A673 (cell line): ENCODE measurements around the gene SIK2. TPM values are rescaled to one million over a fixed set of nuclear protein-coding genes. Genes with fewer than 3 reads are reported as not detected.
"Not testable (repeated sequence)": the region's sequence is repeated elsewhere in the genome, so short reads cannot be mapped to it uniquely, and the experiment has no call there.

Experiments used
- BruUV-seq: library from RNA; stranded (reverse); fragments of 400-500 nt; replicated peaks from 2 replicates; lab custom pipeline; 2021; lab: Mats Ljungman, UMichigan
- CTCF ChIA-PET: fragments of 300-600 bp; sonication (Branson Sonifier 250); formaldehyde crosslinking; loops from one replicate; lab custom pipeline; 2022; ENCODE audit warnings: antibody characterized with exemption; lab: Charles Lee
- POLR2A ChIA-PET: fragments of 300-600 bp; sonication (Branson Sonifier 250); formaldehyde crosslinking; loops from one replicate; lab custom pipeline; 2022; ENCODE audit warnings: antibody characterized with exemption; ENCODE audit not compliant: low non-redundant PET; lab: Charles Lee
- DNase-seq: peaks from one replicate; pipeline ENCODE4 v3.0.0-alpha.2; 2015; ENCODE audit warnings: low spot score
- H3K27ac ChIP-seq: fragments of 200-600 bp; sonication (generic); 2 replicates; pipeline ENCODE4 v1.5.1; 2016; ENCODE audit warnings: mixed run types, low read depth, mild to moderate bottlenecking, mixed read lengths, antibody characterized with exemption, low read length; ENCODE audit not compliant: poor library complexity, severe bottlenecking
- H3K27me3 ChIP-seq: fragments of 200-600 bp; sonication (generic); replicated peaks from 2 replicates; pipeline ENCODE4 v1.6.1; 2017; ENCODE audit warnings: mixed run types, low read depth, mild to moderate bottlenecking, mixed read lengths, antibody characterized with exemption, low read length; ENCODE audit not compliant: insufficient read depth, poor library complexity
- H3K36me3 ChIP-seq: fragments of 200-600 bp; sonication (generic); 2 replicates; pipeline ENCODE4 v1.6.1; 2016; ENCODE audit warnings: mixed run types, mild to moderate bottlenecking, mixed read lengths, antibody characterized with exemption, low read length; ENCODE audit not compliant: insufficient read depth, poor library complexity, severe bottlenecking
- H3K4me1 ChIP-seq: fragments of 200-600 bp; sonication (generic); 2 replicates; pipeline ENCODE4 v1.6.1; 2017; ENCODE audit warnings: mixed run types, mild to moderate bottlenecking, mixed read lengths, antibody characterized with exemption, low read length; ENCODE audit not compliant: insufficient read depth, poor library complexity, severe bottlenecking
- H3K4me3 ChIP-seq: fragments of 200-600 bp; sonication (generic); 2 replicates; pipeline ENCODE4 v1.5.1; 2016; ENCODE audit warnings: low read depth, mixed run types, mild to moderate bottlenecking, mixed read lengths, low read length; ENCODE audit not compliant: poor library complexity, severe bottlenecking
- H3K9me3 ChIP-seq: fragments of 200-600 bp; sonication (generic); 2 replicates; pipeline ENCODE4 v1.6.1; 2016; ENCODE audit warnings: mixed run types, low read depth, mild to moderate bottlenecking, mixed read lengths, antibody characterized with exemption, low read length; ENCODE audit not compliant: poor library complexity, severe bottlenecking
- EZH2 ChIP-seq: fragments of 200-600 bp; sonication (generic); IDR thresholded peaks from 2 replicates; pipeline ENCODE4 v1.6.1; 2017; ENCODE audit warnings: borderline replicate concordance, low read depth, mild to moderate bottlenecking, mixed read lengths, antibody characterized with exemption, low read length; ENCODE audit not compliant: poor library complexity, severe bottlenecking
- intact Hi-C: fragments of 100-400 bp; cut with micrococcal nuclease; formaldehyde crosslinking; loops from one replicate; pipeline ENCODE4 v1.10.0; 2022; ENCODE audit not compliant: unreplicated experiment
- total RNA-seq: library from RNA; stranded (reverse); gene quantifications from 2 replicates; pipeline ENCODE4 v1.2.3, GENCODE V29; 2021
- TF ChIP-seq, protein P1 (sequence below): fragments of 300-800, 200-600 bp; sonication (generic); conservative IDR thresholded peaks from 2 replicates; pipeline ENCODE4 v1.5.1; 2017; ENCODE audit warnings: low read depth, mild to moderate bottlenecking, antibody characterized with exemption, low read length, moderate library complexity, mixed read lengths

SIK2 gene
- total RNA-seq, 1 experiment from 2014 or later: 18.7 TPM

- intact Hi-C loops: no loop called here
- no peak for TF ChIP-seq EZH2
- TF ChIP-seq, protein P1, sequence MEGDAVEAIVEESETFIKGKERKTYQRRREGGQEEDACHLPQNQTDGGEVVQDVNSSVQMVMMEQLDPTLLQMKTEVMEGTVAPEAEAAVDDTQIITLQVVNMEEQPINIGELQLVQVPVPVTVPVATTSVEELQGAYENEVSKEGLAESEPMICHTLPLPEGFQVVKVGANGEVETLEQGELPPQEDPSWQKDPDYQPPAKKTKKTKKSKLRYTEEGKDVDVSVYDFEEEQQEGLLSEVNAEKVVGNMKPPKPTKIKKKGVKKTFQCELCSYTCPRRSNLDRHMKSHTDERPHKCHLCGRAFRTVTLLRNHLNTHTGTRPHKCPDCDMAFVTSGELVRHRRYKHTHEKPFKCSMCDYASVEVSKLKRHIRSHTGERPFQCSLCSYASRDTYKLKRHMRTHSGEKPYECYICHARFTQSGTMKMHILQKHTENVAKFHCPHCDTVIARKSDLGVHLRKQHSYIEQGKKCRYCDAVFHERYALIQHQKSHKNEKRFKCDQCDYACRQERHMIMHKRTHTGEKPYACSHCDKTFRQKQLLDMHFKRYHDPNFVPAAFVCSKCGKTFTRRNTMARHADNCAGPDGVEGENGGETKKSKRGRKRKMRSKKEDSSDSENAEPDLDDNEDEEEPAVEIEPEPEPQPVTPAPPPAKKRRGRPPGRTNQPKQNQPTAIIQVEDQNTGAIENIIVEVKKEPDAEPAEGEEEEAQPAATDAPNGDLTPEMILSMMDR: no peak
- CTCF ChIA-PET: no interaction called here
- no peak for DNase-seq
- no peak overlapping the region for H3K4me3 ChIP-seq
- no peaks in the 10 kb centered on the region for H3K36me3 ChIP-seq
- POLR2A ChIA-PET: interaction anchor here (0.6 kb wide), 1 partner anchor 121 kb away, joined by 3 read pairs; no protein-coding TSS in a partner anchor
- no peaks in the 10 kb centered on the region for H3K9me3 ChIP-seq
- BruUV-seq: no TSS peak
- H3K27ac ChIP-seq: no peak overlapping the region
- no peaks in the 10 kb centered on the region for H3K27me3 ChIP-seq
- peaks cover 15% of the 10 kb centered on the region for H3K4me1 ChIP-seq
Measured at GRCh38 chr11:111642542-111642941, 40.3 kb downstream of the SIK2 start.

DNA sequence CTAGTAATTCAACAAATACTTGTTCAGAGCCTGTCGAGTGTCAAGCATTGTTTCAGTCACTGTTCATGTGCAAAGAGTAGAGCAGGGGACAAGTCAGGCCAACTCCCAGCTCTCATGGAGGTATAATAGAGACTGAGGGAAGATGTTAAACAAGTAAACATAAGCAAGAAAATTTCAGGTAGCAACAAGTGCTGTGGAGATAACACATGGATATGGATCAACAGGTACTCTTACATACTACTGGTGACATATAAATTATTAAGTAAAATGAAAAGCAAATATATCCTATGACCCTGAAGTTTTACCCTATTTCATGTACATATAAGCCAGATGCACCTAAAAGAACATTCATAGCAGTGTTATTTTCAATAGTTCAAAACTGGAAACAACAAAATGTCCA lies 42.7 kb downstream of the SIK2 start:
- ChIA-PET CTCF (no interaction called here), POLR2A (no interaction called here)
- Histone ChIP-seq H3K27ac (no peak overlapping the region), H3K27me3 (no peaks in the 10 kb centered on the region), H3K9me3 (no peaks in the 10 kb centered on the region), H3K4me3 (no peak overlapping the region), H3K4me1 (peaks cover 14% of the 10 kb centered on the region), H3K36me3 (no peaks in the 10 kb centered on the region)
- BruUV-seq: no TSS peak
- DNase-seq: no peak
- TF ChIP-seq, protein P1: no peak
- TF ChIP-seq EZH2: no peak
- intact Hi-C loops: no loop called here

DNA sequence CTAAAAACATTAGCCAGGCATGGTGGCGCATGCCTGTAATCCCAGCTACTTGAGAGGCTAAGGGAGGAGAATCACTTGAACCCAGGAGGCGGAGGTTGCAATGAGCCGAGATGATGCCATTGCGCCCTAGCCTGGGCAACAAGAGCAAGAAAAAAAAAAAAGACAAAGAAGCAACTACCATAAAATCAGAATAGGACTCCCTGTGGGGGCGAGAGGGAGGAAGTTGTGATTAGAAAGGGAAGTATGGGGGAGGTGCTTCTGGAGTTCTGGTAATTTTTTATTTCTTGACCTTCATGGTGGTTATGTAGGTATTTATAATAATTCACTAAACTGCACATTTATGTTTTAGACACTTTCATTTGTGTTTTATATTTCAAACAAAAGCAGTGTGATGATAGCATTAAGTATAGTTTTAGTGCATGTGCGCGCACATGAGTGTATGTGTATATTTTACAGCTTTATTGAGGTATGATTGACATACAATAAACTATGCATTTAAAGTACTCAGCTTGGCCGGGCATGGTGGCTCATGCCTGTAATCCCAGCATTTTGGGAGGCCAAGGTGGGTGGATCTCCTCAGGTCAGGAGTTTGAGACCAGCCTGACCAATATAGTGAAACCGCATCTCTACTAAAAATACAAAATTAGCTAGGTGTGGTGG lies 43.5 kb downstream of the SIK2 start:
- CTCF ChIA-PET: interaction anchor here (0.6 kb wide), 2 partner anchors 27 to 129 kb away, joined by 3 read pairs; no protein-coding TSS in a partner anchor
- H3K27me3 ChIP-seq: no peaks in the 10 kb centered on the region
- peak; percentile 19 for DNase-seq
- POLR2A ChIA-PET: no interaction called here
- no peaks in the 10 kb centered on the region for H3K36me3 ChIP-seq
- BruUV-seq: no TSS peak
- H3K4me1 ChIP-seq: peaks cover 7% of the 10 kb centered on the region
- intact Hi-C loops: no loop called here
- H3K9me3 ChIP-seq: no peaks in the 10 kb centered on the region
- TF ChIP-seq, protein P1: no peak
- TF ChIP-seq EZH2: no peak
- H3K4me3 ChIP-seq: no peak overlapping the region
- no peak overlapping the region for H3K27ac ChIP-seq

- H3K4me1 ChIP-seq, intact Hi-C loops, CTCF ChIA-PET, H3K36me3 ChIP-seq, POLR2A ChIA-PET, DNase-seq, H3K27me3 ChIP-seq, H3K9me3 ChIP-seq, H3K4me3 ChIP-seq, BruUV-seq, H3K27ac ChIP-seq: not testable (repeated sequence)
Measured at GRCh38 chr11:111651336-111651735, 49.1 kb downstream of the SIK2 start.
